GM12891 (cell line): Measurements from ENCODE around the gene SH3BGRL2.

Experiments
- POLR2A ChIP-seq: IDR thresholded peaks from 2 replicates; pipeline ENCODE4 v1.6.1; 2011; ENCODE audit warnings: low read depth, low read length, control low read depth
- POLR2AphosphoS5 ChIP-seq: IDR thresholded peaks from 2 replicates; pipeline ENCODE4 v1.6.1; 2011; ENCODE audit warnings: low read depth, low read length, control low read depth
- POU2F2 ChIP-seq: IDR thresholded peaks from 2 replicates; pipeline ENCODE4 v1.6.1; 2011; ENCODE audit warnings: low read depth, mild to moderate bottlenecking, control low read depth, low read length, moderate library complexity
- SPI1 ChIP-seq: IDR thresholded peaks from 2 replicates; pipeline ENCODE4 v1.6.1; 2011; ENCODE audit warnings: low read depth, low read length, control low read depth
- TAF1 ChIP-seq: IDR thresholded peaks from 2 replicates; pipeline ENCODE4 v1.6.1; 2011; ENCODE audit warnings: low read depth, low read length, control low read depth

DNA sequence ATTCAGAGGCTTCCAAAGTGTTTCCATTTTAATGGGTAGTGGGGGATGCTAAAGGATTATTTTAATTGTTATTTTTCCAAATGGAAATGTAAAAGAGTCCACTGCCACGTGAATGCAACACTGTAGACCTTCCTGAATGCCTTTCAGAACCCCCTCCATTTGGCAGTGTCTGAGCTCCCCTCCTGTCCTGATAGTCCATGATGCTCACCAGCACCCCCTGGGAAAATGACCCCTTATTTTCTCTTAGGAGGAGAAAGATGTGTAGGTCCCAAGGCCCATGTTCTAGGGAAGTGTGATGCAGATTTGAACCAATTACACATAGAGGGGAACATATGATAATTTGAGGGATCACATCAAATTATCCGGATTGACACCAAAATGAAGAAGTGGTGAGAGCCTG is 46.8 kb upstream of the SH3BGRL2 start:
- TF ChIP-seq POLR2AphosphoS5 (no peak), POLR2A (no peak), SPI1 (no peak), POU2F2 (no peak), TAF1 (no peak)
